ENCODE data around the gene GATA6. TPM values are rescaled to one million over a fixed set of nuclear protein-coding genes. Genes with fewer than 3 reads are reported as not detected.

The GATA6 gene
- total and polyA plus RNA-seq, 2 of the 13 experiments (the other 11 are each of a cell fraction or from before 2014, with no cell fraction given), result 0.84 to 3.2 TPM

DNA sequence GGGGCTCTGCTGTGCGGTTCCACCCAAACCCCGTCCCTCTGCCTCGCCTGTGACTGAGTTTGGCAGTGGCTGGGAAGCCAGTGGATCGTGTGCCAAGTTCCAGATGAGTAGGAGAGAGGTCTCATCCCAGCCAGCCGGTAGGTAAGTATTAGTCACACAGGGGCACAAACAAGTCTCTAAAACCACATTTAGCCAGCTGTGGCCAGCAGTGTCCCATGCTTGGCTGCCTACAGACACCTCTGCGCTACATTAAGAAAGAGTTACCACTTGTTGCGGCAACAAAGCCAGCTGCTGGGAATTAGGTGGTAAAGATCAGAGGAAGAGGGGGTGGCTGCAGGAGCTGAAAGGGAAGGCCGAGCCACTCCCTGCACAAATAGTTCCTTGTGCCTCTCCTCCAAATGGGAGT is 81.2 kb downstream of the GATA6 start:
- Histone ChIP-seq H3K9me3 (ENCODE audit: low read length) (no peaks in the 10 kb centered on the region), H3K4me1 (ENCODE audit: insufficient read depth, low read length) (no peaks in the 10 kb centered on the region), H4K20me1 (ENCODE audit: insufficient read depth, low read length) (no peaks in the 10 kb centered on the region), H3K36me3 (replicated peaks in 1 of 2; ENCODE audit: control insufficient read depth in 1 of 2, insufficient read depth in 2 of 2, low read length in 2 of 2) (no peaks in the 10 kb centered on the region), H3K4me2 (ENCODE audit: low read depth, low read length) (no peak overlapping the region), H3K27ac (ENCODE audit: extremely low read length, insufficient read depth, low read length) (no peak overlapping the region), H3K27me3 (ENCODE audit: control insufficient read depth in 1 of 2, insufficient read depth in 2 of 2, low read length in 2 of 2) (peaks cover 0 to 8% of the 10 kb centered on the region in 2 experiments; a peak in 3 of 5 replicates), H3K4me3 (replicated peaks in 1 of 3; ENCODE audit: insufficient read depth in 1 of 3, low read depth in 2 of 3, low read length in 3 of 3) (no peak overlapping the region), H2AFZ (ENCODE audit: low read length) (no peak overlapping the region), H3K79me2 (ENCODE audit: insufficient read depth, low read length) (no peaks in the 10 kb centered on the region), H3K9ac (ENCODE audit: insufficient read depth, low read depth, low read length) (no peak overlapping the region)
- intact Hi-C loops (cut with micrococcal nuclease; ENCODE audit: unreplicated experiment) (no loop called here), in situ Hi-C loops (cut with HindIII; ENCODE audit: extremely low pct_ligation_motif_present, low pct_unique_long_range_greater_than_20kb) (no loop called here)
- DNase-seq (ENCODE audit: low spot score) (no peak), FAIRE-seq (no peak), ATAC-seq (no peak)
- no TSS peak for BruUV-seq (replicated peaks)
- POLR2A ChIA-PET, result no interaction called here
- 43% methylated on average over 8 of the region's 8 CpGs for WGBS (ENCODE audit: low lambda C conversion rate)
- no peak for TF ChIP-seq IKZF4 (CRISPR knock-in tag; IDR thresholded peaks at IDR 0.05; ENCODE audit: borderline replicate concordance, low read depth, not compliant biosample characterization)
- TF ChIP-seq ZNF335 (CRISPR knock-in tag; IDR thresholded peaks at IDR 0.05), result no peak
- no peak for TF ChIP-seq ATF1 (CRISPR knock-in tag; IDR thresholded peaks at IDR 0.05)
- TF ChIP-seq FOSL1 (CRISPR knock-in tag; IDR thresholded peaks at IDR 0.05; ENCODE audit: borderline replicate concordance), result no peak
- CTCF ChIA-PET (ENCODE audit: low intra/inter-chr PET ratio, low total read pairs), result no interaction called here

Small RNA genes within 50 kb of the gene (small RNA-seq; reads per million reads assigned to genes)
- gene RNU6-702P (ENCODE audit: insufficient read depth in 2 of 3, insufficient read length in 3 of 3, low read depth in 2 of 3, low replicate concordance in 1 of 3), result 0.20 to 0.97 (median 0.33) reads per million in 3 experiments
- 0 reads per million in 3 experiments for gene RNU6ATAC20P (ENCODE audit: insufficient read depth in 2 of 3, insufficient read length in 3 of 3, low read depth in 2 of 3, low replicate concordance in 1 of 3)

Other genes with a start within 250 kb of the GATA6 start
- gene CTAGE1, start 248.3 kb downstream of the GATA6 start, total RNA-seq (2016; rRNA removed; fragmentation: Illumina TruSeq; extraction: Trizol), result 0.02 TPM in 1 of 2 replicates, not detected in the other
- gene CTAGE1, start 248.3 kb downstream of the GATA6 start, polyA plus RNA-seq (2011; rRNA removed), result 0.01 TPM in 1 of 2 replicates, not detected in the other